Measurements from ENCODE around the gene ADSS1.

ADSS1 gene

GRCh38 chr14:104700747-104701217 lies 23.2 kb upstream of the ADSS1 start:
- no peak for DNase-seq

GRCh38 chr14:104701383-104702076 lies 22.5 kb upstream of the ADSS1 start:
- no peak for DNase-seq

- no peak for DNase-seq
Measured at GRCh38 chr14:104702106-104702505, 21.9 kb upstream of the ADSS1 start.

- DNase-seq, result no peak
Measured at GRCh38 chr14:104702673-104703072, 21.4 kb upstream of the ADSS1 start.

- DNase-seq, result no peak
Measured at GRCh38 chr14:104703269-104703668, 20.8 kb upstream of the ADSS1 start.

GRCh38 chr14:104704252-104704651 lies 19.8 kb upstream of the ADSS1 start:
- no peak for DNase-seq

GRCh38 chr14:104705340-104706047 lies 18.5 kb upstream of the ADSS1 start:
- DNase-seq, result no peak

GRCh38 chr14:104706733-104707607 lies 17.1 kb upstream of the ADSS1 start:
- no peak for DNase-seq

- DNase-seq, result no peak
Measured at GRCh38 chr14:104707608-104708595, 16.1 kb upstream of the ADSS1 start.

DNA sequence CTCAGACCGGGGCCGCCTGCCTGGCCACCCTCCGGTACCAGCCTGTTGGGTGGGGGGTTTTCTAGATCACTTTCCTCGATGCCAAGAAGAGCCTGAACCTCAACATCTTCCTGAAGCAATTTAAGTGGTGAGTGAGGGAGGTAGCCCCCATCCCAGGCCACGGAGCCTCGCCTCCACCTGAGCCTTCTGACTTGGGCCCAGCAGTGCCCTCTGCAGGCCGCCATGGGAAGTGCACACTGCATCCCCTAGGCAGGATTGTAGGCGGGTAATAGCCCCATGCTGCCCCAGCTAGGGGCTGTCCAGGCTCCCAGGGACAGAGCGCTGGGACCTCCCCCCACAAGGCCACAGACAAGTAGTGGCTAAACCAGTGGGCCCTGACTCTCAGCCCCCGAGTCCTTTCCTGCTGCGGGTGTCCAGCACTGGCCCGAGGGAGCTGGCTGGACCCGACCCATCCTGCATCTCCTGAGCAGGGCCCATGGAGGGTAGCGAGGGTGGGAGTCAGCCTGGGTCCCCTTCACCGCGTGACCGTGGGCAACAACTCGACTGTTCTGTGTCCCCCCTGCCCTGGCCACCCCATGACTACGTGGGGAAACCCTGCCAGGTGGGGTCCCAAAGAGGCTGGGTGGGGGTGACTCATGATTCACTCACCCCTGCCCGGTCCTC lies 15.3 kb upstream of the ADSS1 start:
- DNase-seq, result peak; percentile 36

DNA sequence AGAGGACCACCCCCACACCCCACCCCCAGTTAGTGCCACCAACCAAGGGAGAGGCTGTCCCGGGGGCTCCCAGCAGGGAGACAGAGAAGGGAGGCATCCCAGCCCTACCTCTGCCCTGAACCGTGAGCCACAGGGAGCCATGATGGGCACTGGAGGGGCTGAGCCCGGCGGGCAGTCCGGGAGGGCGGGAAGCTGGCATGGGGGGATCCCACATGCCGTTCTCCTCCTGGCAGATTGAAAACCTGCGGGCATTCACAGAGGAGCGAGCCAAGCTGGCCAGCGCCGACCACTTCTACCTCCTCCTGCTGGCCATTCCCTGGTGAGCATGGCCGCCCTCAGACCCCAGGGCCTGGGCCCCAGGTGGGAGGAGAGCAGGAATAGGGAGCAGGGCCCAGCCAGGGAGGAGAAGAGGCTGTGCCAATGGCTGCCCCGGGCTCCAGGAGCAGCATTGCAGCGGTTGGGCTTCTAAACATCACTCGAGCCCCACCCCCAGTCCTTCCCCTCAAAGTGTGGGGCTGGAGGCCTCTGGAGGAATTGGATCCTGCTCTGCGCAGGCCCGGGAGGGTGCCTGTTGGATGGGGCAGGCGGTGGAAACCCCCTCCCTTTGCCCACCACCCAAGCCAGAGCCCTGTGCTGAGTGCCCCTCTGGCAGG lies 14.5 kb upstream of the ADSS1 start:
- DNase-seq, result no peak

GRCh38 chr14:104710071-104710735 lies 13.8 kb upstream of the ADSS1 start:
- no peak for DNase-seq

DNA sequence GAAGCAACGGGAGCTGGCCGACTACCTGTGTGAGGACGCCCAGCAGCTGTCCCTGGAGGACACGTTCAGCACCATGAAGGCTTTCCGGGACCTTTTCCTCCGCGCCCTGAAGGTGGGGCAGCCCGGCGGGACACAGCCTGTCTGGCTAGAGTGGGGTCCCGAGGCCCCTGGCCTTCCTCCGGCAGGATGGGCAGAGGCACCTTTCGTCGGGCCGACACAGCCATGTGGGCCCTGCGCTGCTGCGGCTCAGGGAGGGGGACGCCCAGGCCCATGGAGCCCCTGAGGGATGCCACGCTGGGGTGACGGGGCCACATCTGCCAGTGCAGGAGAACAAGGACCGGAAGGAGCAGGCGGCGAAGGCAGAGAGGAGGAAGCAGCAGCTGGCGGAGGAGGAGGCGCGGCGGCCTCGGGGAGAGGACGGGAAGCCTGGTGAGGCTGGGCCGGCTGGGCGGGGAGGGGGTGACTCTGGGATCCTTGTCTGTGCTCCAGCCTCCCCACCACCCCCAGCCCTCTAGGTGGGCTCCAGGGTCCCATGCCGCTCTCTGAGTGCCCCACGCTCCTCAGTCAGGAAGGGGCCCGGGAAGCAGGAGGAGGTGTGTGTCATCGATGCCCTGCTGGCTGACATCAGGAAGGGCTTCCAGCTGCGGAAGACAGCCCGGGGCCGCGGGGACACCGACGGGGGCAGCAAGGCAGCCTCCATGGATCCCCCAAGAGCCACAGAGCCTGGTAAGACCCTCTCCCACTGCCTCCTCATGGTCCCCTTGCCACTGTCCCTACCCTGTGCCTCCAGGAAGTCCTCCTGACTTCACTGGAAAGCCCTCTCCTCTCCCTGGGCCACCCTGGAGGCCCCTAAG lies 10.9 kb upstream of the ADSS1 start:
- no peak for DNase-seq

- DNase-seq, result no peak
Measured at GRCh38 chr14:104714066-104714465, 10.0 kb upstream of the ADSS1 start.

DNA sequence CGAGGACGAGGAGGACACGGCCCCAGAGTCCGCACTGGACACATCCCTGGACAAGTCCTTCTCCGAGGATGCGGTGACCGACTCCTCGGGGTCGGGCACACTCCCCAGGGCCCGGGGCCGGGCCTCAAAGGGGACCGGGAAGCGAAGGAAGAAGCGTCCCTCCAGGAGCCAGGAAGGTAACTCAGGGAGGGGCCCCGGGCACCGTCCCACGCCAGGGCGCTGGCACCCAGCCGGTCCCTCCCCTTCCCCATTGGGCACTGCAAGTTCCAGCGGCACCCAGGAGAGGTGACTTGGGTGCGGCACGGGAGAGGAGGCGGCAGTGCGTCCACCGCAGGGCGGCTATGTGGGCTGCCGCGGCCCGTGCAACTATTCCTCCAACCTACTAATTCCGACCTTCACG lies 9.3 kb upstream of the ADSS1 start:
- no peak for DNase-seq

- no peak for DNase-seq
Measured at GRCh38 chr14:104715416-104715815, 8.6 kb upstream of the ADSS1 start.

GRCh38 chr14:104715871-104716270 lies 8.2 kb upstream of the ADSS1 start:
- no peak for DNase-seq

DNA sequence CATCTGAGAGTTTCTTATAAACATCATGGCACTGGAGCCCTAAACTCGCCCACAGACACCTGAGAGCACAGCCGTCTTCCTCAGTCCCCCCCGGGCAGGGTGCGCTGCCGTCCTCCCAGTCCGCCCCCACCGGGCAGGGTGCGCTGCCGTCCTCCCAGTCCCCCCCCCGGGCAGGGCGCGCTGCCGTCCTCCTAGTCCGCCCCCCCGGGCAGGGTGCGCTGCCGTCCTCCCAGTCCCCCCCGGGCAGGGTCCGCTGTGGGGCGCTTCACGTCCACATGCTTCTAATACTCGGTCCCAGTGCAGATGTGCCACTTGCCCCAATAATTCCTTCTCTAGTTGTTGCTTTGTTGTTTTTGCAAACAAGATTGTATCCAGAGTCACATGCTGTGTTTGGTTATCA lies 6.9 kb upstream of the ADSS1 start:
- DNase-seq, result no peak

- no peak for DNase-seq
Measured at GRCh38 chr14:104717646-104718045, 6.4 kb upstream of the ADSS1 start.

DNA sequence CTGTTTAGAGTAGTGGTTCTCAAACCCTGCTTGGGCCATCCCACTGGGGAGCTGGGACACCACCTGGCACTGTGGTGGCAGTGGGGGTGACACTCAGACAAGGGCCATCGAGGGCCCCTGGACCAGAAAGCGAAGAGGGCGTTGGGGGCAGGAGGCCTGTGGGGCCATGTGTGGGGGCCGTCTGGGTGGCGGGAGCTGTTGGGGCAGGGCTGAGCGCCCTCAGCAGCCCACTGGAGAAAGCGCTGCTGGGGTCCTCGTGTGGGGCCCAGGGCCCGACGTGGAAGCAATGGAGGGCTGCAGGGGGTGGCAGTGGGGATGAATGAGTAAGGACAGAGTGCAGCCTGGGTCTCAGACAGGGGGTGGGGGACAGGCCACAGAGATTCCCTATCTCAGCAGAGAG lies 5.9 kb upstream of the ADSS1 start:
- no peak for DNase-seq

Data from inflammatory macrophage treated with lipopolysaccharide for 4 hours (primary cell).